K562 (cell line): ENCODE results near the gene PRKAR1B. TPM values are rescaled to one million over a fixed set of nuclear protein-coding genes. Genes with fewer than 3 reads are reported as not detected.

ENCODE experiments used
- HDAC6 ChIP-seq: IDR thresholded peaks from 2 replicates; pipeline ENCODE4 v1.6.1; 2012; ENCODE audit warnings: low read depth, mild to moderate bottlenecking, control low read depth, inconsistent platforms, low read length, moderate library complexity
- HEY1 ChIP-seq: fragments of 250-450 bp; sonication (Bioruptor Pico); IDR thresholded peaks from 2 replicates; pipeline ENCODE4 v1.5.0; 2020; ENCODE audit warnings: mild to moderate bottlenecking, moderate library complexity, borderline replicate concordance
- MTA1 ChIP-seq: fragments of 450-650 bp; IDR thresholded peaks from 2 replicates; pipeline ENCODE4 v1.6.1; 2017; ENCODE audit warnings: borderline replicate concordance
- RBM34 ChIP-seq: fragments of 200-400 bp; formaldehyde crosslinking; IDR thresholded peaks from 2 replicates; pipeline ENCODE4 v1.6.1; 2018; ENCODE audit warnings: low read length, borderline replicate concordance; ENCODE audit not compliant: insufficient read depth
- RERE ChIP-seq: sonication (generic); formaldehyde crosslinking; IDR thresholded peaks from 2 replicates; pipeline ENCODE4 v1.8.0; 2023; ENCODE audit warnings: missing genetic modification reagents, mild to moderate bottlenecking, borderline replicate concordance
- SRF ChIP-seq, 2 experiments: fragments of 250-450, 450-650 bp in 1 of 2; sonication (Bioruptor Pico) in 1 of 2; sonication (generic) in 1 of 2; formaldehyde crosslinking; IDR thresholded peaks; 2 replicates each; pipeline versions ENCODE4 v1.5.0 to v1.5.1; 2020 to 2022; ENCODE audit warnings: mild to moderate bottlenecking in 1 of 2, missing genetic modification reagents in 1 of 2
- TBL1XR1 ChIP-seq, 2 experiments: IDR thresholded peaks; 2 replicates each; pipeline ENCODE4 v1.6.1; 2012; ENCODE audit warnings: improper control_type of control experiment in 2 of 2, low read length in 2 of 2, mild to moderate bottlenecking in 1 of 2
- TGIF2 ChIP-seq: sonication (generic); formaldehyde crosslinking; IDR thresholded peaks from 2 replicates; pipeline ENCODE4 v1.8.1; 2022; ENCODE audit warnings: mild to moderate bottlenecking, missing genetic modification reagents, moderate library complexity
- polyA plus RNA-seq, 8 experiments: library from polyadenylated mRNA; depleted of rRNA in 4 of 8; stranded (reverse) in 5 of 8; unstranded in 3 of 8; fragments of >200 nt; fragmentation: Nextera tagmentation in 2 of 8; fragmentation: Illumina TruSeq in 1 of 8; extraction: Ambion mirVana in 2 of 8; extraction: Trizol in 1 of 8; gene quantifications; 2 replicates each; pipeline versions ENCODE4 v1.2.1 to v1.2.3, GENCODE V29; 2011 to 2014; ENCODE audit warnings: inconsistent platforms in 1 of 8, missing spikeins in 1 of 8
- total RNA-seq, 7 experiments: library from RNA; depleted of rRNA in 6 of 7; stranded (reverse); fragments of >200 nt in 6 of 7; fragmentation: Illumina TruSeq in 2 of 7; extraction: Trizol in 2 of 7; gene quantifications; 2 replicates each; pipeline versions ENCODE4 v1.2.1 to v1.2.3, GENCODE V29; 2011 to 2021; ENCODE audit warnings: low replicate concordance in 1 of 7

Gene PRKAR1B
- total and polyA plus RNA-seq, 9 of the 15 experiments (the other 6 are each of a cell fraction or from before 2014, with no cell fraction given) = 0.99 to 30.5 (median 12.7) TPM

GRCh38 chr7:604001-604883, 122.8 kb downstream of the PRKAR1B start (continued):
- TF ChIP-seq SRF (CRISPR knock-in tag; IDR thresholded peaks at IDR 0.05) (peak in 1 of 2 experiments; percentile 49; a peak in 1 of 4 replicates), TBL1XR1 (IDR thresholded peaks at IDR 0.05; ENCODE audit: low read length in 2 of 2) (peak in 1 of 2 experiments; percentile 50; a peak in 1 of 4 replicates), HEY1 (CRISPR knock-in tag) (no peak), MTA1 (no peak), HDAC6 (no peak), RERE (CRISPR knock-in tag) (peak; percentile 92; the same call in 1 of the 2 replicates), TGIF2 (no peak), RBM34 (no peak)
